PFSK-1 (cell line): ENCODE measurements around the gene FBN2.

Experiments
- FOXP2 ChIP-seq: optimal IDR thresholded peaks from 2 replicates; pipeline ENCODE3; 2011; ENCODE audit warnings: borderline replicate concordance, control low read depth, inconsistent platforms; ENCODE audit not compliant: insufficient read depth; ENCODE audit errors: extremely low read length, extremely low read depth
- POLR2AphosphoS5 ChIP-seq: IDR thresholded peaks from 2 replicates; pipeline ENCODE4 v1.6.1; 2012; ENCODE audit warnings: low read depth, mild to moderate bottlenecking, control low read depth, low read length, moderate library complexity
- SIN3A ChIP-seq: IDR thresholded peaks from 2 replicates; pipeline ENCODE4 v1.6.1; 2012; ENCODE audit warnings: mild to moderate bottlenecking, low read length, moderate library complexity, borderline replicate concordance; ENCODE audit not compliant: insufficient read depth
- TAF1 ChIP-seq: IDR thresholded peaks from 2 replicates; pipeline ENCODE4 v1.6.1; 2012; ENCODE audit warnings: low read length, control low read depth, borderline replicate concordance; ENCODE audit not compliant: insufficient read depth
- TF ChIP-seq, protein P1 (sequence below), 2 experiments: IDR thresholded peaks; 2 replicates each; pipeline versions ENCODE4 v1.6.1 to v1.8.0; 2011 to 2012; ENCODE audit warnings: low read depth in 2 of 2, low read length in 2 of 2, control low read depth in 1 of 2, inconsistent platforms in 1 of 2, mild to moderate bottlenecking in 1 of 2, moderate library complexity in 1 of 2; ENCODE audit not compliant: insufficient read depth in 1 of 2

FBN2 gene

DNA sequence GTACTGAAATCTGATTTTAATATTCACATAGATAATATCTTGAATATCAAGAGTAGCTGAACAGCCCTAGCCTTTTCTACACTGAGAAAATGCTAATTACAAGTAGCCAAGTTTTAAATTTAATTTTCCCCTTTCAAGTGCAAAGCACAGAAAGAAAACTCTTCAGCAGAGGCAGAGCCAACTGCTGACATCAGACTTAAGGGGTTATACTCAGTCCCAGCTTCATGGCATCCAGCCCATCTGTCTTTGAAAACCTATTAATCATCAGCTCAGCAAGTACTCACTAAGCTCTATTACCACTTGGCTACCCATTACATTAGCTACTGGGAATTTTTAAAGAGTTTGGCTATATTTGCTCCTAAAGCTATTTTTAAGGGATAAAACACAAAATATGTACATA is 234.0 kb downstream of the FBN2 start:
- TF ChIP-seq FOXP2 (no peak), TAF1 (no peak), POLR2AphosphoS5 (no peak), SIN3A (no peak)
- TF ChIP-seq, protein P1, sequence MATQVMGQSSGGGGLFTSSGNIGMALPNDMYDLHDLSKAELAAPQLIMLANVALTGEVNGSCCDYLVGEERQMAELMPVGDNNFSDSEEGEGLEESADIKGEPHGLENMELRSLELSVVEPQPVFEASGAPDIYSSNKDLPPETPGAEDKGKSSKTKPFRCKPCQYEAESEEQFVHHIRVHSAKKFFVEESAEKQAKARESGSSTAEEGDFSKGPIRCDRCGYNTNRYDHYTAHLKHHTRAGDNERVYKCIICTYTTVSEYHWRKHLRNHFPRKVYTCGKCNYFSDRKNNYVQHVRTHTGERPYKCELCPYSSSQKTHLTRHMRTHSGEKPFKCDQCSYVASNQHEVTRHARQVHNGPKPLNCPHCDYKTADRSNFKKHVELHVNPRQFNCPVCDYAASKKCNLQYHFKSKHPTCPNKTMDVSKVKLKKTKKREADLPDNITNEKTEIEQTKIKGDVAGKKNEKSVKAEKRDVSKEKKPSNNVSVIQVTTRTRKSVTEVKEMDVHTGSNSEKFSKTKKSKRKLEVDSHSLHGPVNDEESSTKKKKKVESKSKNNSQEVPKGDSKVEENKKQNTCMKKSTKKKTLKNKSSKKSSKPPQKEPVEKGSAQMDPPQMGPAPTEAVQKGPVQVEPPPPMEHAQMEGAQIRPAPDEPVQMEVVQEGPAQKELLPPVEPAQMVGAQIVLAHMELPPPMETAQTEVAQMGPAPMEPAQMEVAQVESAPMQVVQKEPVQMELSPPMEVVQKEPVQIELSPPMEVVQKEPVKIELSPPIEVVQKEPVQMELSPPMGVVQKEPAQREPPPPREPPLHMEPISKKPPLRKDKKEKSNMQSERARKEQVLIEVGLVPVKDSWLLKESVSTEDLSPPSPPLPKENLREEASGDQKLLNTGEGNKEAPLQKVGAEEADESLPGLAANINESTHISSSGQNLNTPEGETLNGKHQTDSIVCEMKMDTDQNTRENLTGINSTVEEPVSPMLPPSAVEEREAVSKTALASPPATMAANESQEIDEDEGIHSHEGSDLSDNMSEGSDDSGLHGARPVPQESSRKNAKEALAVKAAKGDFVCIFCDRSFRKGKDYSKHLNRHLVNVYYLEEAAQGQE (IDR thresholded peaks at IDR 0.05; ENCODE audit: insufficient read depth in 1 of 2, low read depth in 2 of 2, low read length in 2 of 2): no peak

DNA sequence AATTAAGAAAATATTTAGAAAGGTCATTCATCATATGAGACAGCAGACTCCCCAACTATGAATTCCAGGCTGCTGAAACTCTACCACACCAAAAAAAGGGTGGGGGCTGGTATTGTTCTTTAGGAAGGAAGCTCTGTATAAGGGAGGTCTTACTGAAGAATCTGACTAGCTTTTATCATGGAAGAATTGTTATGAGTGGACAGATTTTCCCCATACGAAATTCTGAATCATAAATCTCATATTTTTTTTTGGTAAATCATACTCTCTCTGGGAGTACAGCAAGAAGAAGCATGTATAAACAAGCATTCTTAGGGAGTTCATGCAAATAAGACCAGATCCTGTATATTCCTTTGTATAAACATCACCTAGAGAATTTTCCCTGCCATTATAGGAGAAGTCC is 234.5 kb downstream of the FBN2 start:
- TF ChIP-seq FOXP2 (no peak), SIN3A (no peak), POLR2AphosphoS5 (no peak), TAF1 (no peak)
- TF ChIP-seq, protein P1 (IDR thresholded peaks at IDR 0.05; ENCODE audit: insufficient read depth in 1 of 2, low read depth in 2 of 2, low read length in 2 of 2): no peak

DNA sequence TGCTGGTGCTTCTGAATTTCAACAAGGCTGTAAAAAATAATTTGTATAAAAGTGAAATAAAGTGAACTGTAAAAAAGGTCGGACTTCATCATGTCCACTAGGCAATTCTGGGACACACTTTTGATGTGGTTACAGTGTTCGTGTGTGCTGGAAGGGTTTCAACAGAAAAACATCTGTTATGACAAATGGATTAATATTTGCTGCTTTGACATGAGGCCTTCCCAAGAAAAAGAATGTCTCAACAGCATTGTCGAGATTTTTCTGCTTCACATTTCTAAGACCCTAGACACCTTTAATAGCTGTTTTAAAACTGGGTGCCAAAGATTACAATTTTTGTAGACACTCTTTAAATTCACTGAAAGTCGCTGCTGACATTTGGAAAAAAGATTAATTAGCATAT is 237.9 kb downstream of the FBN2 start:
- TF ChIP-seq POLR2AphosphoS5: no peak

DNA sequence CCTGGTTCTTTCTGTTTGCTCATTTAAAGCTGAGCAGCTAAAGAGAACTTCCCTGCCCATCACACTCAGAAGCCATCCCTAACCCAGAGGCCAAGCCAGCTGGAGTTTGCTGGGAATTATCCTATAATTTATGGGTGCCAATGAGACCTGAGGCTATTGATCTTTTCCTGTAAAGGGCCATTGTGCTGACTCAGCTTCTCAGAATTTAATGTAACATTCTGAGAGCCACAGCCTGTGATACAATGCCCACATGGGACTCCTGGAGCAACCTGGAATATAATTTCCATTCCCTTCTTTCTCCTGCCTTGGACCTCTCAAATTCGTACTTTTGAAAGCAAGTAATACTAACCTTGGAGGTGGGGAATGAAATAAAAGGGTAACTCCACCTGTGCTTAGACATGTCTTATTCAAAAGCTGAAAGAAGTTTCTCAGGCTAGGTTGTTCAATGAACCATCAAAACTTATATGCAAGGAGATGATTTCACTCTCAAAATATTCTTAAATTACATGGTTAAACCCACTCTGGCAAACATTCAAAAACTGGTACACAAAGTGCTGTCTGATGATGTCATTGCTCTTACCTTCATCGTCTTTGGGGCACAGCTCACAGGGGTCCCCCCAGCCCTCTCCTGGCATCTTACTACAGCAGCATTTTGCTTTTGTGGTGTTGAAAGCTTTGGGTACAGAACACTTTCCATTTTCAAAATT is 247.7 kb downstream of the FBN2 start:
- TF ChIP-seq FOXP2 (no peak), POLR2AphosphoS5 (no peak), TAF1 (no peak), SIN3A (no peak)
- TF ChIP-seq, protein P1 (IDR thresholded peaks at IDR 0.05; ENCODE audit: insufficient read depth in 1 of 2, low read depth in 2 of 2, low read length in 2 of 2): no peak

DNA sequence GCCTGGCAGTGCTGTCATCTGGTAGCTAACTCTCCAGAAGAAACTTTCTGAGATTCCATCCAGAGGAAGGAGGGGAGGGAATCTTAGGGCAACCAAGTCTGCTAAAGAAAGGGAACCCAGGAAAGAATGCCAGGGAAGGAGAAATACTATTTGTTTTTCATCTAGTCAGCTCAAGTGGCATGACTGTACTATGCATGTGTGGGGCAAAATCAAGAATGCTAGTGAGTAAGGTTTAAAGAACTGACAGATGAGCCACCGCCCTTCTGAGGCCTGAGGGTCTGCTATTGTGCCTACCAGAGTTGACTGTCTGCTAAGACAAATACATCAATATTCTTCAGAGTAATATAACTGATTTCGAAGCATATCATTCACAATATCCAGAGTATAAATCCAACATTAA is 250.3 kb downstream of the FBN2 start:
- TF ChIP-seq POLR2AphosphoS5: no peak
- TF ChIP-seq, protein P1 (IDR thresholded peaks at IDR 0.05; ENCODE audit: insufficient read depth in 1 of 2, low read depth in 2 of 2, low read length in 2 of 2): no peak
- TF ChIP-seq FOXP2: no peak
- no peak for TF ChIP-seq TAF1
- no peak for TF ChIP-seq SIN3A
